Smooth muscle cell (in vitro differentiated cells): ENCODE measurements around the gene DTL. TPM values are rescaled to one million over a fixed set of nuclear protein-coding genes. Genes with fewer than 3 reads are reported as not detected.

Experiments
- DNase-seq: peaks from one replicate; lab custom pipeline; 2025; ENCODE audit not compliant: unreplicated experiment; lab: John Stamatoyannopoulos, UW
- H2AFZ ChIP-seq: fragments of 200-600 bp; sonication (generic); 2 replicates; pipeline ENCODE4 v1.6.0; 2016; ENCODE audit warnings: antibody characterized with exemption, low read depth, mild to moderate bottlenecking
- H3F3A ChIP-seq: fragments of 200-600 bp; sonication (generic); 2 replicates; pipeline ENCODE4 v1.6.0; 2017; ENCODE audit warnings: antibody characterized with exemption, low read depth
- H3K27ac ChIP-seq: fragments of 200-600 bp; sonication (generic); 2 replicates; pipeline ENCODE4 v1.5.1; 2016; ENCODE audit warnings: low read depth, mild to moderate bottlenecking
- H3K27me3 ChIP-seq: fragments of 200-600 bp; sonication (generic); 2 replicates; pipeline ENCODE4 v1.6.1; 2016; ENCODE audit warnings: low read depth, mild to moderate bottlenecking
- H3K36me3 ChIP-seq: fragments of 200-600 bp; sonication (generic); 2 replicates; pipeline ENCODE4 v1.5.1; 2016; ENCODE audit warnings: low read depth
- H3K4me1 ChIP-seq: fragments of 200-600 bp; sonication (generic); 2 replicates; pipeline ENCODE4 v1.5.1; 2016; ENCODE audit warnings: low read depth
- H3K4me2 ChIP-seq: fragments of 200-600 bp; sonication (generic); 2 replicates; pipeline ENCODE4 v1.6.0; 2016; ENCODE audit warnings: mild to moderate bottlenecking
- H3K4me3 ChIP-seq: fragments of 200-600 bp; sonication (generic); 2 replicates; pipeline ENCODE4 v1.5.1; 2016; ENCODE audit warnings: mild to moderate bottlenecking
- H3K79me2 ChIP-seq: fragments of 200-600 bp; sonication (generic); 2 replicates; pipeline ENCODE4 v1.6.0; 2016; ENCODE audit warnings: low read depth, mild to moderate bottlenecking
- H3K9ac ChIP-seq: fragments of 200-600 bp; sonication (generic); 2 replicates; pipeline ENCODE4 v1.6.0; 2016; ENCODE audit warnings: low read depth
- H3K9me3 ChIP-seq: fragments of 200-600 bp; sonication (generic); replicated peaks from 2 replicates; pipeline ENCODE4 v1.5.1; 2016; ENCODE audit warnings: low read depth
- H4K20me1 ChIP-seq: fragments of 200-600 bp; sonication (generic); 2 replicates; pipeline ENCODE4 v1.6.0; 2016; ENCODE audit warnings: low read depth
- WGBS: methylation state at CpG from one replicate; pipeline ENCODE4 v1.1.7; 2016; ENCODE audit warnings: low lambda C conversion rate; 5-methylcytosine and 5-hydroxymethylcytosine counted together
- polyA plus RNA-seq: library from polyadenylated mRNA; unstranded; fragments of >200 nt; fragmentation: Nextera tagmentation; extraction: Ambion mirVana; gene quantifications from 2 replicates; pipeline ENCODE4 v1.2.1, GENCODE V29; 2016
- total RNA-seq: library from RNA; depleted of rRNA; stranded (reverse); fragments of >200 nt; gene quantifications from 2 replicates; pipeline ENCODE4 v1.2.3, GENCODE V29; 2014
- TF ChIP-seq, protein P1 (sequence below): fragments of 200-600 bp; sonication (generic); IDR thresholded peaks from 2 replicates; pipeline ENCODE4 v1.5.1; 2017; ENCODE audit warnings: borderline replicate concordance, mild to moderate bottlenecking, antibody characterized with exemption; ENCODE audit not compliant: insufficient read depth, poor library complexity, severe bottlenecking

The DTL gene
- total and polyA plus RNA-seq, 2 experiments from 2014 or later, result 9.7 to 12.7 TPM

DNA sequence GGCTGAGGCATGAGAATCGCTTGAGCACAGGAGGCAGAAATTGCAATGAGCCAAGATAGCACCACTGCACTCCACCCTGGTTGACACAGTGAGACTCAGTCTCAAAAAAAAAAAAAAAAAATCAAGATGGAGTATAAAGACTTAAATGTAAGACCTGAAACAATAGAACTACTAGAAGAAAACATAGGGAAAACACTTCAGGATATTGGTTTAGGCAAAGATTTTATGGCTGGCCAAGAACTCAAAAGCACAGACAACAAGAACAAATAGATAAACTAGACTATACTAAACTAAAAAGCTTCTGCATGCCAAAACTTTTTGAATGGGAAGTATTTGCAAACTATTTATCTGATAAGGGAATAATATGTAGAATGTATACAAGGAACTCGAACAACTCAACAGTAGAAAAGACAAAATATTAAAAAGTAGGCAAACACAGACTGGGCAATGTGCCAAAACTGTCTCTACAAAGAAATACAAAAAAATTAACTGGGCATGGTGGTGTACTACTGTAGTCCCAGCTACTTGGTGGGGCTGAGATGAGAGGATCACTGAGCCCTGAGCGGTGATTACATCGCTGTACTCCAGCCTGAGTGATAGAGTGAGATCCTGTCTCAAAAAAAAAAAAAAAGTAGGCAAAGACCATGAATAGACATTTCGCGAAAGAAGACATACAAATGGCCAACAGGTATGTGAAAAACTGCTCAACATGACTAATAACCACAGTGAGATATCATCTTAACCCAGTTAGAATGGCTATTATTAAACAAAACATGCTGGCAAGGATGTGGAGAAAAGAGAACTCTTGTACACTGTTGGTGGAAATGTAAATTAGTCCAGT lies 25.3 kb downstream of the DTL start:
- no peak overlapping the region for H3K4me3 ChIP-seq
- H3K9ac ChIP-seq, result no peak overlapping the region
- H2AFZ ChIP-seq, result no peak overlapping the region
- H3K27ac ChIP-seq, result no peak overlapping the region
- H3K4me1 ChIP-seq, result no peaks in the 10 kb centered on the region
- H3K79me2 ChIP-seq, result no peaks in the 10 kb centered on the region
- H3K4me2 ChIP-seq, result no peak overlapping the region
- no peaks in the 10 kb centered on the region for H3F3A ChIP-seq
- H3K9me3 ChIP-seq, result no peaks in the 10 kb centered on the region
- H4K20me1 ChIP-seq, result no peaks in the 10 kb centered on the region
- TF ChIP-seq, protein P1, sequence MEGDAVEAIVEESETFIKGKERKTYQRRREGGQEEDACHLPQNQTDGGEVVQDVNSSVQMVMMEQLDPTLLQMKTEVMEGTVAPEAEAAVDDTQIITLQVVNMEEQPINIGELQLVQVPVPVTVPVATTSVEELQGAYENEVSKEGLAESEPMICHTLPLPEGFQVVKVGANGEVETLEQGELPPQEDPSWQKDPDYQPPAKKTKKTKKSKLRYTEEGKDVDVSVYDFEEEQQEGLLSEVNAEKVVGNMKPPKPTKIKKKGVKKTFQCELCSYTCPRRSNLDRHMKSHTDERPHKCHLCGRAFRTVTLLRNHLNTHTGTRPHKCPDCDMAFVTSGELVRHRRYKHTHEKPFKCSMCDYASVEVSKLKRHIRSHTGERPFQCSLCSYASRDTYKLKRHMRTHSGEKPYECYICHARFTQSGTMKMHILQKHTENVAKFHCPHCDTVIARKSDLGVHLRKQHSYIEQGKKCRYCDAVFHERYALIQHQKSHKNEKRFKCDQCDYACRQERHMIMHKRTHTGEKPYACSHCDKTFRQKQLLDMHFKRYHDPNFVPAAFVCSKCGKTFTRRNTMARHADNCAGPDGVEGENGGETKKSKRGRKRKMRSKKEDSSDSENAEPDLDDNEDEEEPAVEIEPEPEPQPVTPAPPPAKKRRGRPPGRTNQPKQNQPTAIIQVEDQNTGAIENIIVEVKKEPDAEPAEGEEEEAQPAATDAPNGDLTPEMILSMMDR, result no peak
- WGBS, result 78% methylated on average over 6 of the region's 6 CpGs
- DNase-seq, result no peak
- H3K36me3 ChIP-seq, result peaks cover 6% of the 10 kb centered on the region
- no peaks in the 10 kb centered on the region for H3K27me3 ChIP-seq

DNA sequence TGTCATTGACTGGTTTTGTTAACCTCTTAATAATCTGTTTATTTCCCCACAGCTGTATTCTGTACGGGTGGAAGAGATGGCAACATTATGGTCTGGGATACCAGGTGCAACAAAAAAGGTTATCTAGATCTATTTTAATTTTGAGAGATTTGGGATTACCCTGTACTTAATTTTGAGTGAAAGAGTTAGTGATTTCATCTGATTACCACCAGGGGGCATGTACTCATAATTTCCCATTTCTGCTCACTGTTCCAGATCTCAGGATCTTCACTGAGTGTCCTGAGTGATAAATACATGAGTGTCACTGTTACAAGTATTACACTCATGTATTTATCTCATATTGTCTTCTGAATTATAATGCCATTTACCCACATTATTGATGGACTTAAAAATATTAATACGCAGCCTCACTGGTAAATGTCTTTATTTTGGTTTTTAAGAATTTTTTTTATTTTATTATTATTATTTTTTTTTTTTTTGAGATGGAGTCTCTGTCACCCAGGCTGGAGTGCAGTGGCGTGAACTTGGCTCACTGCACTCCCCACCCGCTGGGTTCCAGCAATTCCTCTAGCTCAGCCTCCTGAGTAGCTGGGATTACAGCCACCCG lies 27.4 kb downstream of the DTL start:
- Histone ChIP-seq H3K79me2 (no peaks in the 10 kb centered on the region), H3K4me3 (no peak overlapping the region), H3F3A (no peaks in the 10 kb centered on the region), H3K27ac (no peak overlapping the region), H3K9me3 (no peaks in the 10 kb centered on the region), H2AFZ (no peak overlapping the region), H4K20me1 (no peaks in the 10 kb centered on the region), H3K4me2 (no peak overlapping the region), H3K9ac (no peak overlapping the region), H3K27me3 (no peaks in the 10 kb centered on the region), H3K36me3 (no peaks in the 10 kb centered on the region), H3K4me1 (no peaks in the 10 kb centered on the region)
- DNase-seq, result no peak
- TF ChIP-seq, protein P1, result peak; percentile 71
- WGBS, result 90% methylated on average over 5 of the region's 5 CpGs

DNA sequence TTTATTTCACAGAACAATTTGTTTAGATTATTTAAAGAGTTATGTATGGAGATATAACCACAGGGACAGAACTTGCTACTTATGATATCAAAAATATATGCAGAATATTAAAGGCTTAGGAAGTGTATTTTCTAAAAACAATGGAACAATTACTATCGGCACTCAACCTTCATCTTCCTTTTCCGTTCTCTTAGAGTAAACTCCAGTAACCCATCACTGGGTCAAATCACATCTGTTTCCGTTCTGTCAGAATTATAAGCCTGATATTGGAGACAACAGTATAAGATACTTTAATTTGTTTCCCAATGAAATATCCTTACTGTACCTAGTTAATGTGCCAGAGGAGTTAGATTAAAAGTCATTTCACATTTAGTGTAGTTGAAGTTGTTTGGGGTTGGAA lies 32.2 kb downstream of the DTL start:
- H3K9me3 ChIP-seq, result no peaks in the 10 kb centered on the region
- DNase-seq, result no peak
- no peaks in the 10 kb centered on the region for H3K79me2 ChIP-seq
- H4K20me1 ChIP-seq, result no peaks in the 10 kb centered on the region
- no peaks in the 10 kb centered on the region for H3K27me3 ChIP-seq
- WGBS, result 96% methylated on average over 3 of the region's 3 CpGs
- no peaks in the 10 kb centered on the region for H3K4me1 ChIP-seq
- no peaks in the 10 kb centered on the region for H3K36me3 ChIP-seq
- H2AFZ ChIP-seq, result no peak overlapping the region
- no peaks in the 10 kb centered on the region for H3F3A ChIP-seq
- H3K4me3 ChIP-seq, result no peak overlapping the region
- no peak overlapping the region for H3K4me2 ChIP-seq
- no peak overlapping the region for H3K9ac ChIP-seq
- TF ChIP-seq, protein P1, result no peak
- no peak overlapping the region for H3K27ac ChIP-seq
